DMS 273 (cell line): ENCODE results near the gene TEKT2.

Source experiments
- DNase-seq: peaks from one replicate; lab custom pipeline; 2025; ENCODE audit not compliant: unreplicated experiment; lab: John Stamatoyannopoulos, UW

The TEKT2 gene, protein sequence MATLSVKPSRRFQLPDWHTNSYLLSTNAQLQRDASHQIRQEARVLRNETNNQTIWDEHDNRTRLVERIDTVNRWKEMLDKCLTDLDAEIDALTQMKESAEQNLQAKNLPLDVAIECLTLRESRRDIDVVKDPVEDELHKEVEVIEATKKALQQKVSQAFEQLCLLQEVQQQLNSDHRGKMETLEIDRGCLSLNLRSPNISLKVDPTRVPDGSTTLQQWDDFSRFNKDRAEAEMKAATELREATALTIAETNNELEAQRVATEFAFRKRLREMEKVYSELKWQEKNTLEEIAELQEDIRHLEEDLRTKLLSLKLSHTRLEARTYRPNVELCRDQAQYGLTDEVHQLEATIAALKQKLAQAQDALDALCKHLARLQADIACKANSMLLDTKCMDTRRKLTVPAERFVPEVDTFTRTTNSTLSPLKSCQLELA

DNA sequence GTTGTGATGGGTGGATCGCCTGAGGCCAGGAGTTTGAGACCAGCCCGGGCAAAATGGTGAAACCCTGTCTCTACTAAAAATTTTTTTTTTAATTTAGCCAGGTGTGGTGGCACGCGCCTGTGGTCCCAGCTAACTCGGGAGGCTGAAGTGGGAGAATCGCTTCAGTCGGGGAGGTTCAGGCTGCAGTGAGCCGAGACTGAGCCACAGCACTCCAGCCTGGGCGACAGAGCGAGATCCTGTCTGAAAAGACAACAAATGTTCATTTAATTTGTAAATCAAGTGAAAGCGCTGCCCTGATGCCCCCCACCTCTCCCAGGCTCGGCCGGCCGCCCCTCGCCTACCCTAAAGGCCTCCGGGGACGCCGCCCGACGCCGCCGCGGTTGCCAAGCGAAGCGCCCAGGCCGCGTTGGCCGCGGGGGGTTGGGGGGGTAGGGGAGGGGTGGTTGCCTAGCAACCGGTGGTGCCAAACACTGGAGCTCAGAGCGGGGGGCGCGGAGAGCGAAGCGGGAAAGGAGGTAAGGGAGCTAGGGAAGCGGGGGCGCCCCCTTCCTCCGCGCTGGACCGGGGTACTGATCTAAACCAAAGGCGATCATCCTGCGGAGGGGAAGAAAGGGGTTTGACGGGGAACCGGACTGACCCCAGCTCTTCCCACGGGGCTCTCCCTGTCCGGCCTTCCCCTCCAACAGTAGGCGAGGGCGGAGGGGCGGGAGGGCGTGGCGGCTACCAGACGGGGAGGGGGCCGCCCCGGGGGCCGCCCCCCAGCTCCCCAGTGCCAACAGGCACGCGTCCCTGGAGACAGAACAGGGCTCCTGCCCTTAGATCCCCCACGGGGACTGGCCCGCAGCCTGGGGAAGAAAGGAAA lies at the start of gene TEKT2:
Gene TEKT2 (plus strand): TSS at position 460 of the 862 bp plus-strand sequence. CDS start 828 bp downstream, outside the sequence.
- DNase-seq, result peak; percentile 84

DNA sequence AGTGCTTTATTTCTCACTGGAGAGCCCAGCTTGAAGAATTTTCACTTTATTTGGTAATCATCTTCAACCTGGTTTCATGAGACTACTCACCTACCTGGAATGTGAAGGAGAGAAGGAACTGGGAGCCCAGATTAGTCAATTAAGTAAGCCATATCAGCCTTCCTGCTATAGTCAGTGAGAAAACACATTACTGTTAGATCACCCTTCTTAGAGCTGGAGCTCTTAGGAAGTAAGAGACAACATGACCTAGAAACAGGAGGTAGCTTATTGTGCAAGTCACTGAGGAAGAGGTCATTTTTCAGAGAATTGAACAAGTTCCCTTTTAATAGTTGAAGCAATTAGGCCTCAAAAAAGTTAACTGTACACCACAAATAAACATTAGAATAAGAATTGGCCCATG lies 49.2 kb upstream of the TEKT2 start:
- DNase-seq, result no peak

DNA sequence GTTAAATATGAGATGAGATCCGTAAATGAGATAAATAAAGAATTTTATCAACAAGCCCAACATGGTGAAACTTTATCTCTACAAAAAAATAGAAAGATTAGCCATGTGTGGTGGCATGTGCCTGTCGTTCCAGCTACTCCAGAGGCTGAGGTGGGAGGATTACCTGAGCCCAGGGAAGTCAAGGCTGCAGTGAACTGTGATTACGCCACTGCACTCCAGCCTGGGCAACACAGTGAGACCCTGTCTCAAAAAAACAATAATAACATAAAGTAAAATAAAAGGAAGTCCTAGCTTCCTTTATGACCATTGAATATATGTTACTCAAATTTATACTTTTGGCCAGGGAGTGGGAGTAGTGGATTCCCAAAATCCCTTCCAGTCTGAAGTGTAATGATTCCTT lies 48.7 kb upstream of the TEKT2 start:
- DNase-seq, result no peak

DNA sequence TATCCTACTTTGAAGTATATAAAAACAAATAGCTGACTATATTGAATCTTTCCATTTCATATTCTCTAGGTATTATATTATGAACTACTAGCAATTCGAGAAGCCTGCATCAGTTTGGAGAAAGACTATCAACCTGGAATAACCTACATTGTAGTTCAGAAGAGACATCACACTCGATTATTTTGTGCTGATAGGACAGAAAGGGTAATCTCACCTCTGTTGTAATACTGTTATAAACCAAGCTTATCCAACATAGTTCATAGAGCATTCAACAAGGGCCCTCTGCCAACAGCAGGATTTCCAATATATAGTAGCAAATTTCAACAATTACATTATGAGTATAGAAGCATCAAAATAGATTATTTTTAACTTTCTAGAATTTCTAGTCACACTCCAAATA lies 43.7 kb upstream of the TEKT2 start:
- DNase-seq, result no peak

DNA sequence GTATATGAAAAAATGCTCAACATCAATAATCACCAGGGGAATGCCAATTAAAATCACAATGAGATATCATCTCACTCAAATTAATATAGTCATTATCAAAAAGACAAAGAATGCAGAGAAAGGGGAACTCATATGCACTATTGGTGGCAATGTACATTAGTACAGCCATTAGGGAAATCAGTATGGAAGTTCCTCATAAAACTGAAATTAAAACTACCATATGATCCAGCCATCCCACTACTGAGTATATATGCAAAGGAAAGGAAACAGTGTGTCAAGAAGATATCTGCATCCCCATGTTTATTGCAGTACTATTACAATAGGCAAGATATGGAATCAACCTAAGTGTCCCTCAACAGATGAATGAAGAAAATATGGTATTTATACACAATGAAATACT lies 32.1 kb upstream of the TEKT2 start:
- DNase-seq, result no peak

DNA sequence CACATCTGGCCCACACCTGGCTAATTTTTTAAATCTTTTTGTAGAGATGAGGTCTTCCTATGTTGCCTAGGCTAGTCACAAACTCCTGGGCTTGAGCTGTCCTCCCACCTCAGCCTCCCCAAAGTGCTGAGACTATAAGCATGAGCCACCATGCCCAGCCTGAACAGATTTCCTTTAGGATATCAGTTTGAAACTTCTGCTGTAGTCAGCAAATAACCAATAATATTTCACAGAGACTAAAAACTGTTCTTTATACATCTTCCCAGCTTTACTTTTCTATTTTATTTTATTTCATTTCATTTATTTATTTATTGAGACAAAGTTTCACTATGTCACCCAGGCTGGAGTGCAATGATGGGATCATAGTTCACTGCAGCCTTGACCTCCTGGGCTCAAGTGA lies 29.9 kb upstream of the TEKT2 start:
- no peak for DNase-seq

DNA sequence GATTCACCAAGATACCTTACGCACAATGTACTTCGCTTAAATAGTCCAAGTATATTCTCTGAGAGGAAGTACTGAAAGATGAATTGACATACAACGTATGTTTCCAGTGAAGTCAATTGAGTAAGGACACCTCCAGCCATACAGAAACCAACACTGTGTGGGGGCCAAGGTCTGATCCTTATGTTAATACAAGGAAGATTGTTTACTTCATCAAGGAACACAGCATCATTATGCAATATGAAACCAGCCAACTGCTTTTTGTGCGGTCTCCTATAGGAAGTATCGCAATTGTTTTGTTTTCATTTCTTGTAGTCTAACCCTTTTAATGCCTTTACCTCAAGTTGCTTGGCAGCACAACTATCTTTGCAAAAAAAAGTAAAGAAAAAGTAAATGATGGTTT lies 28.2 kb upstream of the TEKT2 start:
- no peak for DNase-seq

DNA sequence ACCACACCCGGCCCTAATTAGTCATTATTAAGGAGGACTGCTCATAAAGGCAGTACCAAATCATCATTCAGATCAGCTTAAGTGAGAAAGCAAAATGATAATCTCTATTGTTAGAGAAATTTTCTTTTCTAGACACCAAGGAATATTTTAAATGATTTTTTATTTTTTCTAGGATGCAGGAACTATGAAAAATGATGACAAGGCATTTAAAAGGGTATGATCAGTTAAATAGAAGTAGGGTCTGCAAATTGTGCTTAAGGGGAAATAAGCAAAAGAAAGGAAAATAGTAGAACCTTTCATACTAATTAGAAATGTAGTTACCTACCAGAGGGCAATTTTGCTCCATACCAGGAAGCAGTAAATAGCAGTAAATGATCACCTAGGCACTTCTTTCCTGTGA lies 21.6 kb upstream of the TEKT2 start:
- DNase-seq, result no peak

DNA sequence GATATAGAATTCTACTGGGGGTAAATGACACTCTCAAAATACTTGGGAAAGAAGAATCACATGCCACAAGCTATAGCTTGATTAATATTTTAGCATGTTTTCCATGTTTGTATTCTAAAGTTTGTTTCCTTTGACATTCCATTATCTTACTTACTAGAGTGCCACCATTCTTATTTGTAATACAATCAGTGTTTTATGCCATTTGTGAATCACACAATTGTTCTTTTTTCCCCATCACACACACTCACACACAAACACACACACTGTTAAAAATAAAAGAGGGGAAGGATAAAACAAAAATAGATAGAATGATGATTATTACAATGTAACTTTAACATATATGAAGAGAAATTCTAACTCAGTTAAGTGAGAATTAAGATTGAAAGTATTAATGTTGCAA lies 16.0 kb upstream of the TEKT2 start:
- no peak for DNase-seq

DNA sequence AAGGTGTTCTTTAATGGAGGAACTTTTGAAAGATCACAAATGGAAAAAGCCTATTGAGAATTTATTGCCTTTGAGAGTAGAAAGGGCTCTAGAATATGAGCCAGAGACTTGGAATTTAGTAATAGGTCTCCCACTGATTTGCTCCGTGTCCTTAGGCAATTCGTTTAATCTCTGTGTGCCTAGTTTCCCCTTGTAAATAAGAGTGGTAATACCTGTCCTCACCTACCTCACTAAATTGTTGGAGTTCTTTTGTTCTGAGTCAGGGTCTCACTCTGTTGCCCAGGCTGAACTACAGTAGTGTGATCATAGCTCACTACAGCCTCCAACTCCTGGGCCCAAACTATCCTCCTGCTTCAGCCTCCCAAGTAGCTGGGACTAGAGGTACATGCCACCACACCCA lies 15.0 kb upstream of the TEKT2 start:
- DNase-seq, result no peak

DNA sequence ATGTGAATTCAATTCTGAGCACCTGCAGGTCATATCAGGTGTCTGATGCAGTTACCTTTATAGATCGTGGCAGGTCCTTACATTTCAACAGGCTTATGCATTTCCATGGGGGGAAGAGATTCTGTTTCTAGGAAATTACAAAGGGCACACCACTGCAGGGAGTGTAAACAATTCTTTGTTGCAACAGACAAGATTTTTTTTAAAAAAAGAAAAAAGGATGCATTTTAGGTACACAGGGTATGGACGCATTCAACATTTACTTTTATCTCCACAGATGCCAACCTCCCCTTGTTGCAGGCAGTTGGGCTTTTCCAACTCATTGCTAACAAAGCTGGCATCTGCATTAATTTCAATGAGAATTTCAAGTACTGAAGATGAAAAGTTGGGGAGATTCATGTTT lies 13.5 kb upstream of the TEKT2 start:
- no peak for DNase-seq

DNA sequence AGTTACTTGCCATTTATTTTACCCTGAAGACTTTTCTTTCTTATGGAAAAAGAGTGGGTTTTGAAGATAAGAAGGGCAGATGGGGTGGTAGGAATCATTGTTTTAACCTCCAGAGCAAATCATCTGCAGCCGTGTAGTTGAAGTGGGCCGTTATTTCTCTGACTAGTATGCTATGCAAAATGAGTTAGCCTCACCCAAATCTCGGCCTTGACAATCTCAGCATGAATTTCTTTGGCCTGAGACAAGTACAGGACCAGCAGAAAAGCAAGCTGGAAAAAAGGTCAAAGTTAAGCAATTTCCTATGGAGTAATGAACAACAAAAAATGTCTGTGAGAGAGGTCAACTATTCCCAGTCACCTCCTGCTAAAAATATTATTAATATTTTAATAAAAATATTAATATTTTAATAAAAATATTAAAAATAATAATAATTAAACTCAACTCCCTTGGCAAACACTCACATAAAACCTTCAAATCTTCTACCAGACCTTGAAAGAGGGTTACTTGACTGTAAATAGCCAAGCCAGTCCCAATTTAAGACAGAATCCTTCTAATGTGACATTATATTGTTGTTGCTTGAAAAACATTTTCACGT lies 6.8 kb upstream of the TEKT2 start:
- peak; percentile 20 for DNase-seq

DNA sequence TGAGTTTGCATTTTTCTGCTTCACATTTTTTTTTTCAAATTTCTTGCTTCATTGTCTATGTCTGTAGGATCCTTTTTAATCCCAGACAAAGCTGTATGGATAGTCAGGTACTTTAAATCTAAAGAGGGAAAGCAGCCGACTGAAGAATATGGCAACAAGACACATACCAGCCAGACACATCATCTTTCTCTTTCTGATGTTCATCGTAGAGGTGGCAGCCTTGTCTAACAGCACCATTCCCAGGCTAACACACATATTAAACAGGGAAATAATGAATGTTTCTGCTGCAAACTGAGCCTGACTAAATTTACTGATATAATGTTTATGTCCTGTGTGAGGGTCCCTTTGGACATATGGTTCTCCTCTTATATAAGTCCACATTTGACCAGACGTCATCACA lies 3.7 kb upstream of the TEKT2 start:
- no peak for DNase-seq

DNA sequence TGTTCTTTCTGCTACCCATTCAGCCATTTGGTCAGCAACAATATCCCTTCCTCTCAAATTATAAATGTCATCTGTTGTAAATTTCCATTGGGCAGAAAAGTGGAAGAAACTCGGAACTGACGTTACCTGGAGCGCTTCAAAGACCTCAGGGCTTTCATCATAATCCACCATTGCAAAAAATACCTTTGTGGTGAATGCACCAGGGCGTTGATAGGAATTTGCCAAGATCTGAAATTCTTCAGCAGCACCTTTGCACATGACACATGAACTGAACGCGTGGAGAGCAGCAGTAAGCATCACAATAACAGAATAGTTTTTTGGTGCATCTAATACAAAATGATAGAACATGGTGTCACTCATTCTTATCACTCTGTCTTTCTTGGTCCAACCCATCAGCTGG lies 3.1 kb upstream of the TEKT2 start:
- no peak for DNase-seq

DNA sequence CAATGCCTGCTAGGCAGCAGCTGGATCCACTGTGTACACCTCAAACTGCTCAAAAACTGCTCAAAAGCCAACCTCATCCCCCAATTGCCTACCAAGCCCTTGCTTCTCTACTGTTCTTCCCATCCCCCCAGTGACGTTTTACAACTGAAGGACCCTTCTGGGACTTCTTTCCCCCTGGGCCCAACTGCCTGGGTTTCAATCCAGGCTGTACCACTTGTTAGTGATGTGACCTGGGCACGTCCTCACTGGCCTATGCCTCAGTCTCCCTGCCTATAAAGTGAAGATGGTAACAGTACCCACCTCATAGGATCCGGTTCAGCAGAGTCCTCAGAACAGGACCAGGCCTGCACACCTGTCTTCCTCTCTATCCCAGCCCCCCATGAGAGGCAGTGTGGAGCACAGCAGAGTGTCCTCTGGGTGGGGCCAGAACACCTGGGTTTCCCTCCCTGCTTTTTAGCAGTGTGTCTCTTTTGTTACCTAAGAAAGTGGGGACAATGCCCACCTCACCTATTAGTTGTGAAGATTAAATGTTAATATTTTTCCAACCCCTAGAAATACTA lies 1.9 kb upstream of the TEKT2 start:
- no peak for DNase-seq

DNA sequence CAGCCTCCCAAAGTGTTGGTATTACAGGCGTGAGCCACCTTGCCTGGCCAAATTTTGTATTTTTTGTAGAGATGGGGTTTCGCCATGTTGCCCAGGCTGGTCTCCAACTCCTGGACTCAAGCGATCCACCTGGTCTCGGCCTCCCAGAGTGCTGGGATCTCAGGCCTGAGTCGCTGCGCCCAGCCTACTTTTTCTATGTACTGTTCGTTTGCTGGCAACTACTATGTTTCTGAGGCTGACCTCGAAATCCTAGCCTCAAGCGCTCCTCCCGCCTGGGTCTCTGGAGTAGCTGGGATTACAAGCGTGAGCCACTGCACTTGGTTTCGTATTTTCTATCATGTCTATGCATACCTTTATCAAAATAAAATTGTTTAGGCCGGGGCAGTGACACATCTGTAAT lies 675 bp upstream of the TEKT2 start:
- DNase-seq, result no peak

DNA sequence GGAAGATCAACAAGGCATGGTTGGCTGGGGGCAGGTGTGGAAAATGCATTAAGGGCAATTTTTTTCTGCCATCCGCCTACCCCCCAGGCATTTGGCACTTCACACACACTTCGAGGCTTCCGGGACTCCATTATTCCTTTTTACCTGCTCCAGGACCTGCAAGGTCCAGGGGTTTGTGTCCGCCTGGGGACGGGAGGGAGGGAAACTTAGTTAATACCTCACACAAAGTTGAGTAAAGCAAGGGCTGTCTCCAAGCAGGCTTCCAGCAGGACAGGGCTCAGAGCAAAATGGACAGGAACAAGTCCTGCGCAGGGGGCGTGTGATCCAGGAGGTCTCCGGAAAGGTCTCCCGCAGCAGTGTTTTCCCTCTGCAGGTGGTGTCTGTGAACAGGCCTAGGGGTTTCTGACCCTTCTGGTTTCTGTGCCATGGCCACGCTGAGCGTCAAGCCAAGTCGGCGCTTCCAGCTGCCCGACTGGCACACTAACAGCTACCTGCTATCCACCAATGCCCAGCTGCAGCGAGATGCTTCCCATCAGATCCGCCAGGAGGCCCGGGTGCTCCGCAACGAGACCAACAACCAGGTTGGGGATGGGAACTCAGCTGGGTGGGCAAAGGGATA lies 712 bp downstream of the TEKT2 start:
- peak; percentile 47 for DNase-seq

DNA sequence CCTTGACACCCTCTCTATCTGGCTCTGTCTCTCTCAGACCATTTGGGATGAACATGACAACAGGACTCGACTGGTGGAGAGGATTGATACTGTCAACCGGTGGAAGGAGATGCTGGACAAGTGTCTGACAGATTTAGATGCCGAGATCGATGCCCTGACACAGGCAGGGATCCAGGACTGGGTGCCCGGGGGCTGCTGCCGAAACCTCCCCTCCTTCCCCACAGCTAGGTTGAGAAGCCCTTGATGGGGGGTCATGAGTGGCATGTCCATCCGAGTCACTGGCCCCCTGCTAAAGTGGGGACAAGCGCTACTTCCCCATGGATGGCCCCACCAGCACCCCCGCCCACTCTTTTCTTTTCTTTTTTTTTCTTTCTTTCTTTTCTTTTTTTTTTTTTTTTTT lies 1.2 kb downstream of the TEKT2 start:
- no peak for DNase-seq

DNA sequence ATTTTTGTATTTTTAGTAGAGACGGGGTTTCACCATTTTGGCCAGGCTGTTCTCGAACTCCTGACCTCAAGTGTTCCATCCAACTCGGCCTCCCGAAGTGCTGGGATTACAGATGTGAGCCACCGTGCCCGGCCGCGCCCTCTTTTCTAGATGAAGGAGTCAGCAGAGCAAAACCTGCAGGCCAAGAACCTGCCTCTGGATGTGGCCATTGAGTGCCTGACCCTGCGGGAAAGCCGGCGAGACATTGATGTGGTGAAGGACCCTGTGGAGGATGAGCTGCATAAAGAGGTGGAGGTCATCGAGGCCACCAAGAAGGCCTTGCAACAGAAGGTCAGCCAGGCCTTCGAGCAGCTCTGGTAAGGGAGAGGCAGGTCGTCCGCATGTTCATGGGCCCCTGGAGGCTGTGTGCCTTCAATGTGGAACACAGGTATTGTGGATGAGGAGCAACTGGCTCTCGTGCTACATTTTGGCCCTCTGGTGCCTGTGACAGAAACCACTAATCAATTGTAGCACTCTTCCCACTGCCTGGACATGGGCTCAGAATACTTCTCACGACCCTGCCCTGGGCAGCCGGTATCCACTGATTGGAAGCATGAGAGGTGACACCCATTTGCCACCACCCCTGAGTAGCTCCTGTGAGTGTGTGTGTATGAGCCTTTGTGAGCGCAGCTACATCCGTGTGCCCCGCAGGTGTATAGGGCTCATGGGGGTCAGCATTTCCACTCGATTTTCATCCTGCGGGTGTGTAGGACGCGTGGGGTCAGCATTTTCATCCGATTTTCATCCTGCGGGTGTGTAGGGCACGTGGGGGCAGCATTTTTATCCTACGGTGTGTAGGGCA lies 2.0 kb downstream of the TEKT2 start:
- DNase-seq, result no peak

DNA sequence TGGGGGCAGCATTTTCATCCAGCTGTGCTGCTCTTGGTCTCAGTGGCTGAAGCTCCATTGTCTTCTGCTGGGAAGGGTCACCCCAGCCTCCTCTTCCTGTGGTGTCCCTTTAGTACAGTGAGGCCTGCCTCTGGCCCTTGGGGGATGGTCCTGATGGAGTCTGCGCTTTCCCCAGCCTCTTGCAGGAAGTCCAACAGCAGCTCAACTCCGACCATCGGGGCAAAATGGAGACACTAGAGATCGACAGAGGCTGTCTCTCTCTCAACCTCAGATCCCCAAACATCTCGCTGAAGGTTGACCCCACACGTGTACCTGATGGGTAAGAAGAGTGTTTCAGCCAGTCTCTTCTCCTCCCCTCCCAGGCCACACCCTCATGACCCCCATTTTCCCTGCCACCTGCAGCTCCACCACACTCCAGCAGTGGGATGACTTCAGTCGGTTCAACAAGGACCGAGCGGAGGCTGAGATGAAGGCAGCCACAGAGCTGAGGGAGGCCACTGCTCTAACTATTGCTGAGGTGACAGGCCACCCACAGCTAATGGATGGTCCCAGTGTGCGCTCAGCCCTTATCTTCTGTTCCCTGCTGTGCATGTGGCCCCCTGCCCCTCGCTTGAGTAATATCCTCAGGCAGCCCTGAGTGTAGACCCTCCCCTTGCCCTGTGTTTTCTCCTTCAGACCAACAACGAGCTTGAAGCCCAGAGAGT lies 2.8 kb downstream of the TEKT2 start:
- no peak for DNase-seq
